Measurements from ENCODE around the gene ZNF652. TPM values are rescaled to one million over a fixed set of nuclear protein-coding genes. Genes with fewer than 3 reads are reported as not detected.

ZNF652 gene
- total RNA-seq, 1 experiment from 2014 or later: 18.2 TPM

DNA sequence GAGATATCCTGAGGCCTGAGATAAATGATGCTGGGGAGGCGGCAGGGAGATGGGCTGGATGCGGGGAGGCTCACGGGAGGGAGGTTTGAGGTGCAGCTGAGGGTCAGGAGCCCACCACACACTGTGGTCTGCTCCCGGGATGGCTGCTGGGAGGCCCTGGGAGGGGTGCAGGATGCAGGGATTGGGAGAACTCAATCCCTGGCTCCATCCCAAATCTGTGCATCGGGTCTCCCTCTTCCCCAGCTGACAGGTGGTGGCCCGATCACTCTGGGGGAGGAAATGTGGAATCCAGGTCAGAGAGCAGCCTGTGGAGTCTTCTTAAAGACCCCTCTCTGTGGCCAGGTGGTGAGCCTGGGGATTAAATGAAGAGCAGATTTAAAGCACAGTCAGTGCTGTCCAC is 40.7 kb upstream of the ZNF652 start:
- H3K4me2 ChIP-seq (ENCODE audit: low read length): no peak overlapping the region
- TF ChIP-seq, protein P1, sequence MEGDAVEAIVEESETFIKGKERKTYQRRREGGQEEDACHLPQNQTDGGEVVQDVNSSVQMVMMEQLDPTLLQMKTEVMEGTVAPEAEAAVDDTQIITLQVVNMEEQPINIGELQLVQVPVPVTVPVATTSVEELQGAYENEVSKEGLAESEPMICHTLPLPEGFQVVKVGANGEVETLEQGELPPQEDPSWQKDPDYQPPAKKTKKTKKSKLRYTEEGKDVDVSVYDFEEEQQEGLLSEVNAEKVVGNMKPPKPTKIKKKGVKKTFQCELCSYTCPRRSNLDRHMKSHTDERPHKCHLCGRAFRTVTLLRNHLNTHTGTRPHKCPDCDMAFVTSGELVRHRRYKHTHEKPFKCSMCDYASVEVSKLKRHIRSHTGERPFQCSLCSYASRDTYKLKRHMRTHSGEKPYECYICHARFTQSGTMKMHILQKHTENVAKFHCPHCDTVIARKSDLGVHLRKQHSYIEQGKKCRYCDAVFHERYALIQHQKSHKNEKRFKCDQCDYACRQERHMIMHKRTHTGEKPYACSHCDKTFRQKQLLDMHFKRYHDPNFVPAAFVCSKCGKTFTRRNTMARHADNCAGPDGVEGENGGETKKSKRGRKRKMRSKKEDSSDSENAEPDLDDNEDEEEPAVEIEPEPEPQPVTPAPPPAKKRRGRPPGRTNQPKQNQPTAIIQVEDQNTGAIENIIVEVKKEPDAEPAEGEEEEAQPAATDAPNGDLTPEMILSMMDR (conservative IDR thresholded peaks at IDR 0.05; ENCODE audit: low read depth, low read length): no peak
- TF ChIP-seq EZH2 (IDR thresholded peaks at IDR 0.05; ENCODE audit: low read length, unreplicated experiment) (no peak), EZH2phosphoT487 (IDR thresholded peaks at IDR 0.05; ENCODE audit: borderline replicate concordance, low read length) (no peak)
- no peak overlapping the region for H2AFZ ChIP-seq (ENCODE audit: low read length)
- no peak overlapping the region for H3K9ac ChIP-seq (ENCODE audit: low read length)
- no peak for ATAC-seq
- peaks cover 55% of the 10 kb centered on the region for H3K36me3 ChIP-seq (ENCODE audit: low read depth, low read length)
- H3K79me2 ChIP-seq (ENCODE audit: low read length): no peaks in the 10 kb centered on the region
- no peak for DNase-seq
- CTCF ChIA-PET: no interaction called here
- intact Hi-C loops (cut with micrococcal nuclease): no loop called here
- H3K4me1 ChIP-seq (ENCODE audit: insufficient read depth, low read length): no peaks in the 10 kb centered on the region
- no peaks in the 10 kb centered on the region for H3F3A ChIP-seq (ENCODE audit: low read length, unreplicated experiment)
- H4K20me1 ChIP-seq (ENCODE audit: low read length): no peaks in the 10 kb centered on the region
- no peaks in the 10 kb centered on the region for H3K9me2 ChIP-seq (replicated peaks; ENCODE audit: low read length)
- no peaks in the 10 kb centered on the region for H3K27me3 ChIP-seq (ENCODE audit: low read length)
- BruUV-seq (replicated peaks): no TSS peak
- POLR2A ChIA-PET (ENCODE audit: unreplicated experiment): no interaction called here
- H3K27ac ChIP-seq (ENCODE audit: low read length): no peak overlapping the region
- no peaks in the 10 kb centered on the region for H3K9me3 ChIP-seq (ENCODE audit: low read length)
- H3K4me3 ChIP-seq (ENCODE audit: low read length): no peak overlapping the region

DNA sequence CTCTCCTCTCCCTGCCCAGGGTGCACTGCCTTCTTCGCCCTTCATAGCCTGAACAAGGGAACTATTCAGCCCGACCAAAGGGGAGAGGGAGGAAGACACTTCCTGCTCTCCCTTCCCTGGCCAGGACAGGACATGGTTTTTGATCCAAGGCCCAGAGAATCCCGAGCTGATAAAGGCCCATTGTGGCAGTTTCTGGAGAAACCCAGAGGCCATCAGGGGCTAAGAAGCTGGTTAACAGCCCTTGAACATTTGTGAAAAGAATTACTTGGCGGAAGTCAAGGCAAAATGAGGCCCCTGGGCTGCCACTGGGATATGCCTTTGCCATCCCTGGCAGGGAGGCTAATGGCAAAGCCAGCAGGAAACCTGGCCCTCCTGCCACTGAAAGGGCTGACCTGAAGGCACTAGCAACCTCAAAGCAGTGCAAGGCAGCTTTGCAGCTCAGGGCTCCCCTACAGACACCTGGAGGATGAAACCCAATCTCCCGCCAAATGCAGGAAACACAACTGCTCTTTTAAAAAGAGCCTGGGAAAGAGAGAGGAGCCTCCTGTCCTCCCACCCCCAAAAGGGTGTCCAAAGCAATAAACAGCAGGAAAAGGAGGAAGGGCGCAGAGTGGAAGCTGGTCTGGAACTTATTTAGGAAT is 40.0 kb upstream of the ZNF652 start:
- no peak overlapping the region for H3K4me3 ChIP-seq (ENCODE audit: low read length)
- no peaks in the 10 kb centered on the region for H3K79me2 ChIP-seq (ENCODE audit: low read length)
- H4K20me1 ChIP-seq (ENCODE audit: low read length): no peaks in the 10 kb centered on the region
- ChIA-PET POLR2A (ENCODE audit: unreplicated experiment) (no interaction called here), CTCF (no interaction called here)
- ATAC-seq (no peak), DNase-seq (no peak)
- no peaks in the 10 kb centered on the region for H3K9me3 ChIP-seq (ENCODE audit: low read length)
- H2AFZ ChIP-seq (ENCODE audit: low read length): no peak overlapping the region
- H3K9ac ChIP-seq (ENCODE audit: low read length): no peak overlapping the region
- H3K4me1 ChIP-seq (ENCODE audit: insufficient read depth, low read length): no peaks in the 10 kb centered on the region
- H3F3A ChIP-seq (ENCODE audit: low read length, unreplicated experiment): no peaks in the 10 kb centered on the region
- intact Hi-C loops (cut with micrococcal nuclease): no loop called here
- H3K36me3 ChIP-seq (ENCODE audit: low read depth, low read length): peaks cover 48% of the 10 kb centered on the region
- H3K27ac ChIP-seq (ENCODE audit: low read length): no peak overlapping the region
- H3K4me2 ChIP-seq (ENCODE audit: low read length): no peak overlapping the region
- no peaks in the 10 kb centered on the region for H3K27me3 ChIP-seq (ENCODE audit: low read length)
- H3K9me2 ChIP-seq (replicated peaks; ENCODE audit: low read length): no peaks in the 10 kb centered on the region
- no peak for TF ChIP-seq EZH2phosphoT487 (IDR thresholded peaks at IDR 0.05; ENCODE audit: borderline replicate concordance, low read length)
- TF ChIP-seq, protein P1 (conservative IDR thresholded peaks at IDR 0.05; ENCODE audit: low read depth, low read length): no peak
- TF ChIP-seq EZH2 (IDR thresholded peaks at IDR 0.05; ENCODE audit: low read length, unreplicated experiment): no peak
- BruUV-seq (replicated peaks): no TSS peak

DNA sequence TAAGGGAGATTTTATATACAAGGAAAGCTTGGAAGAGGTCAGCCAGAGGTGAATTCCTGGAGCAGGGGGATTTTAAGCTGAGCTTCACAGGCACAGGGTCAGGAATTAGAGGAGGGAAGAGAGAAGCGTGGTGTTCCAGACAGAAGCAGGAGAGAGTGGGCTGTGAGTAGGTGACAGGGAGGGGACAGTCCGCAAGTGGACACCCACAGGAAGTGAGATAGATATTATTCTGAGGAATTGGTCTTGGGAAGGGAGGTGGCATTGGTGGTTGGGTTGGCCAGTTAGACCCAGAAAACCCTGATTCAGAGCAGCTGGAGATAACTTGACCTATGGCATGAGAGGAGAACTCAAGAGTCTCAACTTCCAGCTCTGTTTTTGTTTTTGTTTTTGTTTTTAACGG is 37.9 kb upstream of the ZNF652 start:
- no peak overlapping the region for H3K9ac ChIP-seq (ENCODE audit: low read length)
- CTCF ChIA-PET: interaction anchor here (0.5 to 0.7 kb wide), 2 partner anchors 50 to 227 kb away, joined by 3 read pairs; no protein-coding TSS in a partner anchor
- no peaks in the 10 kb centered on the region for H3K79me2 ChIP-seq (ENCODE audit: low read length)
- no TSS peak for BruUV-seq (replicated peaks)
- no peaks in the 10 kb centered on the region for H3K9me3 ChIP-seq (ENCODE audit: low read length)
- no peaks in the 10 kb centered on the region for H3K9me2 ChIP-seq (replicated peaks; ENCODE audit: low read length)
- H3K4me1 ChIP-seq (ENCODE audit: insufficient read depth, low read length): no peaks in the 10 kb centered on the region
- no peak overlapping the region for H3K27ac ChIP-seq (ENCODE audit: low read length)
- H2AFZ ChIP-seq (ENCODE audit: low read length): no peak overlapping the region
- no peak for DNase-seq
- intact Hi-C loops (cut with micrococcal nuclease): no loop called here
- no peaks in the 10 kb centered on the region for H3F3A ChIP-seq (ENCODE audit: low read length, unreplicated experiment)
- no peaks in the 10 kb centered on the region for H3K27me3 ChIP-seq (ENCODE audit: low read length)
- H3K4me3 ChIP-seq (ENCODE audit: low read length): no peak overlapping the region
- no peak for ATAC-seq
- H3K36me3 ChIP-seq (ENCODE audit: low read depth, low read length): peaks cover 28% of the 10 kb centered on the region
- no peaks in the 10 kb centered on the region for H4K20me1 ChIP-seq (ENCODE audit: low read length)
- no peak overlapping the region for H3K4me2 ChIP-seq (ENCODE audit: low read length)
- TF ChIP-seq EZH2 (IDR thresholded peaks at IDR 0.05; ENCODE audit: low read length, unreplicated experiment) (no peak), EZH2phosphoT487 (IDR thresholded peaks at IDR 0.05; ENCODE audit: borderline replicate concordance, low read length) (no peak)
- TF ChIP-seq, protein P1 (conservative IDR thresholded peaks at IDR 0.05; ENCODE audit: low read depth, low read length): no peak
- POLR2A ChIA-PET (ENCODE audit: unreplicated experiment): no interaction called here
